ES-I3 (cell line): Measurements from ENCODE around the gene SUPT20H.
"Not testable (repeated sequence)": the region's sequence is repeated elsewhere in the genome, so short reads cannot be mapped to it uniquely, and the experiment has no call there.

ENCODE experiments used
- H3K36me3 ChIP-seq: 2 replicates; pipeline ENCODE4 v1.6.1; 2013; ENCODE audit warnings: mild to moderate bottlenecking, low read length, control low read depth, moderate library complexity; ENCODE audit not compliant: insufficient read depth
- H3K4me1 ChIP-seq: 2 replicates; pipeline ENCODE4 v1.6.1; 2013; ENCODE audit warnings: mild to moderate bottlenecking, control low read depth, low read length; ENCODE audit not compliant: insufficient read depth
- H3K9ac ChIP-seq: 2 replicates; pipeline ENCODE4 v1.6.1; 2013; ENCODE audit warnings: low read depth, mild to moderate bottlenecking, low read length, moderate library complexity
- H3K9me3 ChIP-seq: 2 replicates; pipeline ENCODE4 v1.6.1; 2013; ENCODE audit warnings: mild to moderate bottlenecking, low read length, moderate library complexity; ENCODE audit not compliant: control insufficient read depth, insufficient read depth

SUPT20H gene

GRCh38 chr13:37089495-37089894, 30.0 kb upstream of the SUPT20H start:
- Histone ChIP-seq H3K9me3 (no peaks in the 10 kb centered on the region), H3K9ac (no peak overlapping the region), H3K4me1 (no peaks in the 10 kb centered on the region), H3K36me3 (no peaks in the 10 kb centered on the region)

- Histone ChIP-seq H3K9me3 (no peaks in the 10 kb centered on the region), H3K4me1 (no peaks in the 10 kb centered on the region), H3K36me3 (no peaks in the 10 kb centered on the region), H3K9ac (no peak overlapping the region)
Measured at GRCh38 chr13:37087486-37087885, 28.0 kb upstream of the SUPT20H start.

- Histone ChIP-seq H3K4me1 (no peaks in the 10 kb centered on the region), H3K9me3 (no peaks in the 10 kb centered on the region), H3K36me3 (no peaks in the 10 kb centered on the region), H3K9ac (no peak overlapping the region)
Measured at GRCh38 chr13:37085606-37086005, 26.1 kb upstream of the SUPT20H start.

- no peaks in the 10 kb centered on the region for H3K4me1 ChIP-seq
Measured at GRCh38 chr13:37076818-37077217, 17.3 kb upstream of the SUPT20H start.

GRCh38 chr13:37075164-37075563, 15.7 kb upstream of the SUPT20H start:
- Histone ChIP-seq H3K9me3 (no peaks in the 10 kb centered on the region), H3K4me1 (no peaks in the 10 kb centered on the region; the same call in 1 of the 2 replicates), H3K9ac (no peak overlapping the region), H3K36me3 (no peaks in the 10 kb centered on the region)

More at GRCh38 chr13:37076818-37077217, 17.3 kb upstream of the SUPT20H start:
- H3K9me3 ChIP-seq, result no peaks in the 10 kb centered on the region
- no peaks in the 10 kb centered on the region for H3K36me3 ChIP-seq
- H3K9ac ChIP-seq, result no peak overlapping the region

GRCh38 chr13:37074703-37075102, 15.2 kb upstream of the SUPT20H start:
- Histone ChIP-seq H3K4me1 (no peaks in the 10 kb centered on the region; the same call in 1 of the 2 replicates), H3K9ac (no peak overlapping the region), H3K36me3 (no peaks in the 10 kb centered on the region), H3K9me3 (no peaks in the 10 kb centered on the region)

- H3K9me3 ChIP-seq, result no peaks in the 10 kb centered on the region
- H3K36me3 ChIP-seq, result no peaks in the 10 kb centered on the region
- no peaks in the 10 kb centered on the region; the same call in 1 of the 2 replicates for H3K4me1 ChIP-seq
- H3K9ac ChIP-seq, result no peak overlapping the region
Measured at GRCh38 chr13:37072024-37072423, 12.5 kb upstream of the SUPT20H start.

- Histone ChIP-seq H3K9me3 (no peaks in the 10 kb centered on the region), H3K36me3 (no peaks in the 10 kb centered on the region), H3K4me1 (no peaks in the 10 kb centered on the region; the same call in 1 of the 2 replicates), H3K9ac (no peak overlapping the region)
Measured at GRCh38 chr13:37070956-37071355, 11.5 kb upstream of the SUPT20H start.

- no peaks in the 10 kb centered on the region for H3K9me3 ChIP-seq
- no peak overlapping the region for H3K9ac ChIP-seq
- no peaks in the 10 kb centered on the region; the same call in 1 of the 2 replicates for H3K4me1 ChIP-seq
- no peaks in the 10 kb centered on the region for H3K36me3 ChIP-seq
Measured at GRCh38 chr13:37070145-37070695, 10.7 kb upstream of the SUPT20H start.

GRCh38 chr13:37069597-37070103, 10.2 kb upstream of the SUPT20H start:
- Histone ChIP-seq H3K36me3 (no peaks in the 10 kb centered on the region), H3K9ac (no peak overlapping the region), H3K9me3 (no peaks in the 10 kb centered on the region), H3K4me1 (no peaks in the 10 kb centered on the region; the same call in 1 of the 2 replicates)

GRCh38 chr13:37068962-37069361, 9.5 kb upstream of the SUPT20H start:
- Histone ChIP-seq H3K9ac (no peak overlapping the region), H3K4me1 (no peaks in the 10 kb centered on the region; the same call in 1 of the 2 replicates)

GRCh38 chr13:37067874-37068273, 8.4 kb upstream of the SUPT20H start:
- Histone ChIP-seq H3K9ac (no peak overlapping the region), H3K9me3 (no peaks in the 10 kb centered on the region), H3K4me1 (no peaks in the 10 kb centered on the region; the same call in 1 of the 2 replicates), H3K36me3 (no peaks in the 10 kb centered on the region)

More at GRCh38 chr13:37068962-37069361, 9.5 kb upstream of the SUPT20H start:
- H3K36me3 ChIP-seq, result no peaks in the 10 kb centered on the region
- H3K9me3 ChIP-seq, result no peaks in the 10 kb centered on the region

GRCh38 chr13:37065890-37066526, 6.5 kb upstream of the SUPT20H start:
- H3K9ac ChIP-seq, result no peak overlapping the region
- H3K36me3 ChIP-seq, result no peaks in the 10 kb centered on the region
- no peaks in the 10 kb centered on the region for H3K9me3 ChIP-seq
- no peaks in the 10 kb centered on the region; the same call in 1 of the 2 replicates for H3K4me1 ChIP-seq

GRCh38 chr13:37059848-37060192, 332 bp upstream of the SUPT20H start:
- no peaks in the 10 kb centered on the region for H3K4me1 ChIP-seq
- H3K9ac ChIP-seq, result peak overlapping the region; percentile 87
- H3K36me3 ChIP-seq, result no peaks in the 10 kb centered on the region; the same call in none of the 2 replicates
- H3K9me3 ChIP-seq, result no peaks in the 10 kb centered on the region

GRCh38 chr13:37056228-37056627, 3.3 kb downstream of the SUPT20H start:
- not testable (repeated sequence) for H3K4me1 ChIP-seq, H3K36me3 ChIP-seq, H3K9me3 ChIP-seq, H3K9ac ChIP-seq
